Measurements from ENCODE around the gene NDUFA12. TPM values are rescaled to one million over a fixed set of nuclear protein-coding genes. Genes with fewer than 3 reads are reported as not detected.

NDUFA12 gene
- total and polyA plus RNA-seq, 2 experiments from 2014 or later, result 132 to 152 TPM

- no peaks in the 10 kb centered on the region for H3K36me3 ChIP-seq (replicated peaks; ENCODE audit: insufficient read depth, low read depth)
- no peaks in the 10 kb centered on the region for H3K27me3 ChIP-seq
- 79% methylated on average over 7 of the region's 7 CpGs for WGBS (ENCODE audit: low lambda C conversion rate, missing lambda C conversion rate)
- no peak overlapping the region for H3K4me3 ChIP-seq
- H2AFZ ChIP-seq, result no peak overlapping the region
- H3K79me2 ChIP-seq, result peaks cover 3% of the 10 kb centered on the region
- H3K4me2 ChIP-seq, result no peak overlapping the region
- no peak for DNase-seq (ENCODE audit: low spot score)
- no peaks in the 10 kb centered on the region for H3K9me2 ChIP-seq (replicated peaks; ENCODE audit: insufficient read depth)
- TF ChIP-seq EZH2phosphoT487 (IDR thresholded peaks at IDR 0.05; ENCODE audit: low read depth, severe bottlenecking, unreplicated experiment) (no peak), EZH2 (IDR thresholded peaks at IDR 0.05; ENCODE audit: borderline replicate concordance) (no peak), CTCF (IDR thresholded peaks at IDR 0.05; ENCODE audit: poor library complexity) (no peak)
- no peak overlapping the region for H3K27ac ChIP-seq
- H3K9me3 ChIP-seq (ENCODE audit: low read depth), result no peaks in the 10 kb centered on the region
- no peaks in the 10 kb centered on the region for H4K20me1 ChIP-seq (ENCODE audit: insufficient read depth, poor library complexity, severe bottlenecking)
- H3K4me1 ChIP-seq (ENCODE audit: insufficient read depth), result no peaks in the 10 kb centered on the region
Measured at GRCh38 chr12:94982456-94982855, 21.0 kb downstream of the NDUFA12 start.

GRCh38 chr12:94980577-94980976, 22.9 kb downstream of the NDUFA12 start:
- peaks cover 3% of the 10 kb centered on the region for H3K79me2 ChIP-seq
- H3K9me3 ChIP-seq (ENCODE audit: low read depth), result no peaks in the 10 kb centered on the region
- no peaks in the 10 kb centered on the region for H3K36me3 ChIP-seq (replicated peaks; ENCODE audit: insufficient read depth, low read depth)
- H3K27me3 ChIP-seq, result no peaks in the 10 kb centered on the region
- TF ChIP-seq EZH2 (IDR thresholded peaks at IDR 0.05; ENCODE audit: borderline replicate concordance) (no peak), CTCF (IDR thresholded peaks at IDR 0.05; ENCODE audit: poor library complexity) (peak; percentile 64)
- no peaks in the 10 kb centered on the region for H3K4me1 ChIP-seq (ENCODE audit: insufficient read depth)
- H4K20me1 ChIP-seq (ENCODE audit: insufficient read depth, poor library complexity, severe bottlenecking), result no peaks in the 10 kb centered on the region
- H3K9me2 ChIP-seq (replicated peaks; ENCODE audit: insufficient read depth), result no peaks in the 10 kb centered on the region
- DNase-seq (ENCODE audit: low spot score), result peak; percentile 37
- H2AFZ ChIP-seq, result no peak overlapping the region
- 71% methylated on average over 4 of the region's 4 CpGs for WGBS (ENCODE audit: low lambda C conversion rate, missing lambda C conversion rate)
- H3K4me2 ChIP-seq, result no peak overlapping the region
- H3K27ac ChIP-seq, result no peak overlapping the region
- no peak overlapping the region for H3K4me3 ChIP-seq

- H2AFZ ChIP-seq, result no peak overlapping the region
- no peaks in the 10 kb centered on the region for H4K20me1 ChIP-seq (ENCODE audit: insufficient read depth, poor library complexity, severe bottlenecking)
- no peaks in the 10 kb centered on the region for H3K9me2 ChIP-seq (replicated peaks; ENCODE audit: insufficient read depth)
- no peaks in the 10 kb centered on the region for H3K9me3 ChIP-seq (ENCODE audit: low read depth)
- no peaks in the 10 kb centered on the region for H3K36me3 ChIP-seq (replicated peaks; ENCODE audit: insufficient read depth, low read depth)
- H3K4me3 ChIP-seq, result no peak overlapping the region
- no peaks in the 10 kb centered on the region for H3K27me3 ChIP-seq
- no peaks in the 10 kb centered on the region for H3K4me1 ChIP-seq (ENCODE audit: insufficient read depth)
- no peak overlapping the region for H3K4me2 ChIP-seq
- TF ChIP-seq EZH2phosphoT487 (IDR thresholded peaks at IDR 0.05; ENCODE audit: low read depth, severe bottlenecking, unreplicated experiment), result no peak
- TF ChIP-seq EZH2 (IDR thresholded peaks at IDR 0.05; ENCODE audit: borderline replicate concordance), result no peak
- TF ChIP-seq CTCF (IDR thresholded peaks at IDR 0.05; ENCODE audit: poor library complexity), result no peak
- H3K27ac ChIP-seq, result no peak overlapping the region
- DNase-seq (ENCODE audit: low spot score), result no peak
- H3K79me2 ChIP-seq, result peaks cover 6% of the 10 kb centered on the region
- 93% methylated on average over 4 of the region's 4 CpGs for WGBS (ENCODE audit: low lambda C conversion rate, missing lambda C conversion rate)
Measured at GRCh38 chr12:94979941-94980340, 23.6 kb downstream of the NDUFA12 start.
